GM21737 (cell line): ENCODE results near the gene CACNA1A.

ENCODE experiments used
- ATAC-seq: cut with Tn5 transposase; IDR thresholded peaks from one replicate; pipeline ENCODE4 v1.9.1; 2021; ENCODE audit warnings: mild to moderate bottlenecking, moderate library complexity; ENCODE audit not compliant: unreplicated experiment

The CACNA1A gene

DNA sequence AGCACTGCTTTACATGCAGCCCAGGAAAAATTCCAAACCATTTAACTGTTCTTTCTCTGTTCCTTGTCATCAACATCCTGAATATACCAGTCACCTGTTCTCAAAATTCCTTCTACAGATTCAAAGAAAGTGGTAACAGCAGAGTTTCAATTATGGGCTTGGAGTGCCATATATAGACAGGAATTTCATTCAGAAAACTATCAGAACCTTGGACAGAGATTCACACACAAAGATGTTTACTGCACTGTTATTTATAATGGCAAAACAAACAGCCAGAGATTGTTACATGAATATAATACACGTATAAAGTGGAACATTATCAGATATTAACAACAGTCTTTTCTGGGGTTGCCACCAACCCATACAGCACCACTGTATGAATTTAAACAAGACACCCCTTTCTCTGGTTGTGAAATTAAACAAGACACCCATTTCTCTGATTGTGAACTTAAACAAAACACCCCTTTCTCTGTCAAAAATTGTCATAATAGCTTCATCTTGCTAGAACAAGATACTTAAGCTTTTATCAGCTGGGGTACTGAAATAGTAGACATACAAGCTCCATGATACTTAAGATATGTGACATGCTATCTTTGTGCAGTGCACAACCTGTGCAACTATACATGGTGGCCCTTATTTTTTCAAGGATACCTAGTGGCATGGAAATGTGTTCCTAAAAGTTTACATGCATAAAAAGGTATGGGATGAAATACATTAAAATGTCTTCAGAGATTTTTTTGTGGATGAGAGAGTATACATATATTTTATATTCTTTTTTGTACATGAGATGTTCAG lies 12.6 kb downstream of the CACNA1A start:
- no peak for ATAC-seq

DNA sequence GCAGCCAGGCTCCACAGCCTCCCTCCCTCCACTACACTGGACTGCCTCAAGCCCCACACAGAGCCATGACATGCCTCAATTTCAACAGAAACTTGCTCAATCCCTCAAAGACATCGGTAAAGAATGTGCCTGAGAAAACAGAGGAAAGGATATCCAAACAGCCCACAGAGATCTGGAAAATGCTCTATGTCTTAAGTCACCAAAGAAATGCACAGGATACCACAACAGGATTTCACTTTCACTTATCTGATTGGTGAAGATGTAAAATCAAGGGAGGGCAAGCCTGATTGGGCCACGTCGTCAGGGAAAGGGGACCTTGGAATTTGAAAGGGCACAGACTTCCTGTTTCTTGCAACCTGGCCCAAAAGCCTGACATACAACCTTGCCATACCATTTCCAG lies 14.2 kb downstream of the CACNA1A start:
- no peak for ATAC-seq

DNA sequence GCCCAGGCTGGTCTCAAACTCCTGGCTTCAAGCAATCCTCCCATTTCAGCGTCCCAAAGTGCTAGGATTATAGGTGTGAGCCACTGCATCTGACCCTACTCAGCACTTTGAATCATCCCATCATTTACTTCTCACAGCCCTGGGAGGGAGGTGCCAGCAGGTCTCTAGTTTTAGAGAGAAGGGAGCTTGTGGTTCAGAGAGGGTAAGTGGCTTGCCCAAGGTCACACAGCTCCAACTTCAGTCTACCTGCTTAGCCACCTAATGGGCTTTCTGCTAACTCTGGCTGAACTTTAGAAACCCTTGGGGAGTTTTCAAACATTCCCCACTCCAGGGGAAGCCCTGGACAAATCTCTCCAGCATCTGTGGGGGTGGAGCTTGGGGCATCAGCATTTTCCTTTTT lies 18.3 kb downstream of the CACNA1A start:
- no peak for ATAC-seq

DNA sequence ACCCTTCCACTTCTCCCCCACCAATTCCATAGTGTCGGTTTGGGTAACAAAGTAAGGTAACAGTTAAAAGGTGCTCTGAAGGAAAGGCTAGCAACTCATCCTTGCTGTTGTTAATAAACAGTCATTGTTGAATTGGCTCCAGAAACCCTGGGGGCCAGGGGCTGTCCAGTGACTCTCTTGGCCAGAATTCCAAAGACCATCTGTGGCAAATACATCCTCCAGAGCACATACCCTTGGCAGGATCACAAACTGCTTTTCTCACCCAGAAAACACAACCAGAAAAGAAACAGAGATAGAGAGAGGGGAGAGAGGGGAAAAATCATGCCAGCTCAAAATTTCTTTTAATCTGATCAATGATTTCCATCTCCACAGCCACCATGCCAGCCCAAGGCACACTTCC lies 22.1 kb downstream of the CACNA1A start:
- no peak for ATAC-seq

DNA sequence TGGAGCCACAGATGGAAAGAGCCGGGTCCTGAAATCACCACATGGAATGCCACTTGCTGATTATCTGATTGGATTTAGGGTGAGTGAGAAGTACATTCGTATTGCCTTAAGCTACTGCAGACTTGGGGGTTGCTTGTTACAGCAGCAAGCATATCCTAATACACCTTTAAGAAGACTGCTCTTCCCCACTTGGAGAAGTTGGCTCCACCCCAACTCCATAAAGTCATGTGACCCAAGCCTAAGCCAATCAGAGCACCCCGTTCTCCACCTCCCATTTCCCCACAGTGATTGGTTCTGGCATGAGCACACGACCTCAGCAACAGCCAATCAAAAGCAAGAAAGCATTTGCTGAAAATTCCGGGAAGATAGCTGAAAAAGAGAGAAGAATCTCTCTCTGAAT lies 23.1 kb downstream of the CACNA1A start:
- ATAC-seq = no peak

DNA sequence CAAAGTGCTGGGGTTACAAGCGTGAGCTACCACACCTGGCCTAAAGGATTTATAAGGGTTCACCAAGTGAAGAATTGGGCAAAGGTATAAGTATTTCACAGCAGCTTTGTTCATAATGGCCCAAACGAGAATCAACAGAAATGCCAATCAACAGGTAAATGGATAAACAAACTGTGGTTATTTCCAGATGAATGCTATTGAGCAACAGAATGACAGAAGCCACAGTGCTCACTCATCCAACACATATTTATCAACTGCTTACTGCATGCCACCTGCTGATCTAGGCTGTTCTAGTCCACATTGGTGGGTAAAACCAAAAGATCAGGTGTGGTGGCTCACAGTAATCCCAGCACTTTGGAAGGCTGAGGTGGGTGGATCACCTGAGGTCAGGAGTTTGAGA lies 27.7 kb downstream of the CACNA1A start:
- ATAC-seq = no peak

DNA sequence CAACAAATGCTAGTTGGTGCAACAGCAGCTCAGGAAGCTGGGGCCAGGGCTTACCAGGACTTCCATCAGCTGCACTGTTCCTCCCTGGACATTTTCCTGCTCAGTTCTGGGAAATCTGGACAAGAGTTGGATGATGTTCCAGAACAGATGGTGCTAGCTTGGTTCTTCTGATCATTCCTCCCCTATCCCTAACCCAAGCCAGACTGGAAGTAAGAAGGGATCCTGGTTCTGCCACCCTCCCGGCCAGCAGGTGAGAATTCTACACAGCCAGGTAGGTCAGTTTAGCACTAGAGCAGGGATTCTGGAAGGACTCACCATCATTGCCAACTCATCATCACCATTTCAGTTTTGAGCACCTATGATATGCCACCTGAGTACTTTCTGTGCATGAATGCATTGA lies 30.2 kb downstream of the CACNA1A start:
- no peak for ATAC-seq

DNA sequence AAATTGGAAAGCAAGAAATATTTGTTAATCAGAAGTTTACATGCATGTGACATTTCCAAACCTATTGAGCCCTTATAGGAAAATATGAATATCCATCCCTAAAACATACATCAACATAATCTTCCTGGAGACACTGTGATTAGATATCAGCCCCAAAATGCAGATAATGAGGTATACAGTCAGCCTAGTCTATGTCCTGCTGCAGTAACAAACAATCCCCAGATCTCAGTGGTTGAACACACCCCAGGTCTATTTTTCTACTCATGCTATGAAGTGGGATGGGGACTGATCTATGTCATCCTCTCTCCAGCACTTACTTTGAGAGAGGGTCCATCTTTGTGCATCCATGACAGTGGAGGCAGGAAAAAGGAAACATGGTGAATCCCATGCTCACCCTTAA lies 31.2 kb downstream of the CACNA1A start:
- no peak for ATAC-seq

DNA sequence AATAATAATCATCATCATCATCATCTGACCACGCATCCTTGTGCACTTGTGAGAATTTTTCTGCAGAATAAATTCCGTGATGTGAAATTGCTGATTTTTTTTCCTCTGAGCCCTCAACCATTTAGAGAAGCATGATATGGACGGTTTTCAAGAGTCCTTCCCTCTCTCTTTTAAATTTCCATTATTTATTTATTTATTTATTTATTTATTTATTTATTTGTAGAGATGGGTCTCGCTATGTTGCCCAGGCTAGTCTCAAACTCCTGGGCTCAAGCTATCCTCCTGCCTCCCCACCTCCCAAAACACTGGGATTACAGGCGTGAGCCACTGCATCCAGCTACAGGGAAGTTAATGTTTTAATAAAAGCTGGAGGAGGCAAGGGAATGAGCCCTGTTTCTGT lies 39.6 kb downstream of the CACNA1A start:
- ATAC-seq = no peak

DNA sequence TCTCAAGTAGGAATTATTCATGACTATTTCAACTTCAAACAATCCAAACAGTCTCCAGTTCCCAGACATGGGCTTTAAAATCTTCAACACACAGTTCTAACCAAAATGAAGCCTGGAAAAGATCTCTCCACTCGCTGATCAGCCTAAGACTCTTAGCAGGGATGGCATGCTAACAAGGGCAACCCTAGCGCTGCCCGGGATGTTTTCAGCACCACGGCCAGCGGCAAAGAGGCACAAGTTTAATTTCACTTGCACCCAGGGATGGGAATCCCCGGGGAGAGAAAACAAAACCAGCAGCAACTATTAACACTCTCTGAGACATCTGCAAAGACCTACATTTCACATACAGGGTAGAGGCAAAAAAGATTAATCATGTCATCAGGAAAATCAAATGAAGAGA lies 43.0 kb downstream of the CACNA1A start:
- no peak for ATAC-seq

DNA sequence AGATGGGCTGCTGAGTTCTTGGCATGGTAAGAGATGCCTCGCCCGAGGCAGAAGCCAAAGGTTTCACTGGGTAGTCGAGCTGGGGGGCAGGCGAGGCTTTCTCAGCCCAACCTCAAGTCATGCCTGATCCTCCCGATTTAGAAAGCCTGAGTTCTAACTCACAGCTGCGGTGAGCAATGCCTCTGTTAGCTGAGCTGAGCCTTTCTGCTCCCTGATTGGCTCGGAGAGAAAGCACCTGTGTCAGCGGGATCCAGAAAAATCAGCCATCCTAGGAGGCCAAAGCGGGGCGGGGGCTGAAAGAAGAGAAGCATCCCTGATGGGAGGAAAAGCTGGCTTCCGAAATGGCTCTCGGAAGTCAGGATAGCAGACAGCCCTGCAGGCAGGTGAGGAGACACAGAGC lies 44.7 kb downstream of the CACNA1A start:
- no peak for ATAC-seq

DNA sequence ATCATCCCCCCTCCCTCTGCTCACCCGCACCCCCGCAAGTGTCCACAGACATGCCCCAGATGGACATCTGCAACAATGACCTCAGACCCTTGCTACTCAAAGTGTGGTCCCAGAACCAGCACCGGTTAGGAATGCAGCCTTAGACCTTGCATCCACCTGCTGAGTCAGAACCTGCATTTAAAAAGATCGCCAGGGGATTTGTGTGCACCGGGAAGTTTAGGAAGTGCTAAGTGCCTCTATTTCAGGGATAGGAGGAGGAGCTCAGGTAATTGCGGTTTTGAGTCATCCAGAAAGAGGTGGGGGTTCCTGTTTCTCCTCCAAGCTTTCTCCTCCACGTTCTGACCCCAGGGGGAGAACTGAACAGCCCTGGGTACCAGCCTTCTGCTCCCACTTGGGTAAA lies 46.2 kb downstream of the CACNA1A start:
- no peak for ATAC-seq

DNA sequence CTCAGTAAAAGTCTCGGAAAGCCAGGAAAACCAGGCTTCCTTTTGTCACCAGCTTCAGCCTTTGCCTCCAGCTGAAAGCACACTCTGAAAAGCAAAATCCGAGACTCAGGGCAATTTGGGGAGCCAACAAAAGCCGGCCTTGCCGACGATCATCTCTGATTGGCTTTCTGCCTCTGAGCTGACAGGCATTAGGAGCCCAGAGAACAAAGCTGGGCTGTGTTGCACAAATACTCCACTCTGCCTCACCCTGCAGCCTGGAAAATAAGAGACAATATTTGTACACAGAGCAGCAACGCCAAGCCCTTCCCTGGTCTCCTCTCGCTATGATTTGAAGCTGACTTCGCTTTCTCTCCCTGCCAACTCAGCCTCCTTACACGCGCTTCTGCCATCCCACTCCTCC lies 46.9 kb downstream of the CACNA1A start:
- ATAC-seq = no peak

DNA sequence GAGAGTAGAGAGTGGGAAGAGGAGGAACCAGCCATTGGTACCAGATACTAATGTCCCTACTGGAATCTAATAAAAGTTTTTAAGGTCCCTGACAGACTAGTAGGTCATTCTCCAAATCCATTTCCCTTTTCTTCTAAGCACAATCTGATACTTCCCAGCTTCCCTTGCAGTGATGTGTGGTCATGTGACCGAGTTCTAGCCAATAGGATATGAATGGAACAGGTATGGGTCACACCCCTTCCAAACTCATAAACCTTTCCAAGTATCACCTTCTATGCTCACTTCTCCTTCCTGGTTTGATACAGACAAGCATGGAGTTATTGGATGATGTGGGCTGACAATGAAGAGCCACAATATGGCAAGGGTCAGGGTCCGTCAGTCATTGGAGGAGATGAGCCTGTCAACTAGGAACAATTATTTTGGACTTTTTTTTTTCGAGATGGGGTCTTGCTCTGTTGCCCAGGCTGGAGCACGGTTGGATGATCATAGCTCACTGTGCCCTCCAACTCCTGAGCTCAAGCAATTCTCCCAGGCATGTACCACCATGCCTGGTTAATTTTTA lies 54.8 kb downstream of the CACNA1A start:
- ATAC-seq = no peak

DNA sequence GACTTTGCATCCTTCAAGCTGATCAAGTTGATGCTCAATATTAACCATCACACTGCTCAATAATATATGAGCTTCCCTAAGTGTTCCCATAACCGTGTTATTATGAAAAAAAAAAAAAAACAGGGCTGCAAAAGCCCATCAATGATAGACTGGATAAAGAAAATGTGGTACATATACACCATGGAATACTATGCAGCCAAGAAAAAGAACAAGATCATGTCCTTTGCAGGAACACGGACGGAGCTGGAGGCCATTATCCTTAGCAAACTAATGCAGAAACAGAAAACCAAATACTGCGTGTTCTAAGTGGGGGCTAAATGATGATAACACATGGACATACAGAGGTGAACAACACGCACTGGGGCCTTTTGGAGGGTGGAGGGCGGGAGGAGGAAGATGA lies 58.3 kb downstream of the CACNA1A start:
- ATAC-seq = no peak

DNA sequence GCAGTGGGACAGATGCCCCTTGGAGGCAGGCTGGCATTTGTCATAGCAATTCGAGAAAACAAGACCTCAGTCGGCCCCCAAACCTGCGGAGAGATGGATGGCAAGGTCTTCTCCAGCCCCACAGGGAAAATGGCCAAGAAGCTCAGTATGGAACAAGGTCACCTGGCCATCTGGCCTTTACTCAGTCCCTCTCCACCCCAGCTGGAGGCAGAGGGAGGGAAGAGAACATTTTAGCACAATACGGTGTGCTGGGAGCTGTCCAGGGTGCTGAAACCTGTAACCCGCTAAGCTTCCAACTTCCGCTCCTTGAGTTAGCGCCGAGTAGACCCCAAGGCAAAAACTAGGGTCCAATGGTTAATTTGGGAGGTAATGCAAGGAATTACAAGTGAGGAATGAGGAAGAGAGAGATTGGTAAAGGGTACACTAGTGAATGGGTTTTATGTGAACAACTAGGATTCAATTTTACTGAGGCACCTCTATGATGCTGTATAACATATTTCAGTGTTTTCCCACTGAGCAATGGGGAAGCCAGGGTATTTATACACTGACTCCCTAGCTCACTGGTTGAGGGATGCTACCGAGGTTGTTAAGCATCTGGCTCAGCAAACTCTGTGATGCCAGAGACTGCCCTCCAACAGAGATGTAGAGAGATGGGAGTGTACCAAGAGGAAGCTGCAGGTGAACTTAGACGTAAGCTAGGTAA lies 64.3 kb downstream of the CACNA1A start:
- ATAC-seq = no peak

DNA sequence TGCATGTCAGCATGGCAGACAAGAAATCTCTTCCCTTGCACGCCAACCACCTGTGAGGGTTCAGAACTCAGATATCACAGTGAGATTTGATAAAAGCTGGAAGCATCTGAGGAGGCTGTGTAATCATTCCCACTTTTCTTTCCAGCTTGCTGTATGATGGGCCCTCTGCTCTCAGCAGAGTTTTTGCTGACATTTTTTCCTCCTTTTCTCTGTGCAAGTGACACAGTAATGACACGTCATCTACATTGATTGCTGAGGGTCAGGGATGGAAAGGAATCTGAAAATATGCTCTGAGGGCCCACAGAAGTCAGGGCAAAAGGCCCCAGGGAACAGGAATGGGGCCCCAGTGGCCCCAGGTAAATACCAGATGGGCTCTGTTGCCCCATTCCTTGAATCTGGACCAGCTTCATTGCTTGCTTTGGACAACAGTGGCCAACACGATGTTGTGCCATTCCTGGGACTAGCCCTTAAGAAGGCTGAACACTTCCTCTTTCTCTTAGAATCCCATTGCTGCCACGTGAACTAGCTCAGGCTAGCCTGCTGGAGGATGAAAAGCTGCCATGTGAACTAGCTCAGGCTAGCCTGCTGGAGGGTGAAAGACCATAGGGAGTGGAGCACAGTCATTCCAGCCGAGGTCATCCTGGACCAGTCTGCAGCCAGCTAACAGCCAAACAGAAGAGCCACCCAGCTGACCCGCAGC lies 68.2 kb downstream of the CACNA1A start:
- no peak for ATAC-seq

DNA sequence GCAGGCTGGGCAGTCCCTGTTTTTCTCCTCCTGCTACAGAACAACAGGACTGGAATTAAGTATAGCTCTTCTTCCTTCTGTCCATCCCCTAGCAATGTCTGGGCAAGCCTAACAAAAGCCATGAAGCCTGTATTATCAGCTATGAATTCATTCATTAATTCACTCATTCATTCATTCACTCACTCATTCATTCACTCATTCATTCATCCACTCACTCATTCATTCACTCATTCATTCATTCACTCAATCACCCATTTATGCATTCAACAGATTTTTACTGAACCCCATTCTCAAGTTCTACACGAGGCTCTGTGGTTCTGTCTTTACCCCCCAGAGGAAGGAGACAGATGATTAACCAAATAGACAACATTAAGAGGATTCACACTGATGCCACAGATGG lies 69.9 kb downstream of the CACNA1A start:
- no peak for ATAC-seq

DNA sequence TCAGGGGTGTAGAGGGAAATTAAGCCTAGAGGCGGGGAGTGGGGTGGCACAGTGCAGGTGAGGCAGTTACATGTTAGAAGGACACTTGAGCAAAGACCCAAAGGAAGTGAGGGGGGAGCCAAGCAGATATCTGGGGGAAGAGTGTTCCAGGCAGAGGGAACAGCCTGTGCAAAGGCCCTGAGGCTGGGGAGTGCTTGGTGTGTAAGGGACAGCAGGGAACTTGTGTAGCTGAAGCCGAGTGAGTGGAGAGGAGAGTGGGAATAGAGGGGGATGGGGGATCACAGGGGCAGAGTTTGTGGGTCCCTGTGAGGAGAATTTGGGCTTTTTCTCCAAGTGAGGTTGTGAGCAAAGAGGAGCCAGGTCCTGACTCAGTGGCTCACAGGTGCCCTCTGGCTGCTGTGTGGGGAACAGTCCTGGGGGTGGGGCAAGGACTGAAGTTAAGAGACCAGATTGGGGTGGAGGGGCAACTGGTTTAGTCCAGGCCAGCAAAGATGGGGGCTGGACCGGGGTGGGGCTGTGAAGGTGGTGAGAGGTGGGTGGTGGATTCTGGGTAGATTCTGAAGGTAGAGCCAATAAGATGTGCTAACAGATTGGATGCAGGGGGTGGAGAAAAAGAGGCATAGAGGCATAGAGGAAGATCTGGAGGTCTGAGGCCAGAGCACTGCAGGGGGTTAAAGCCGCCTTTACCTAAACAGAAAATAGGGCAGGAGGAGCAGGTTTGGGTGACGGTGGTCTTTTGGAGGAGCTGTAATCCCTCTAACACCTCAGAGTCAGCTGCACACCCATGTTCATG lies 75.3 kb downstream of the CACNA1A start:
- ATAC-seq = no peak

DNA sequence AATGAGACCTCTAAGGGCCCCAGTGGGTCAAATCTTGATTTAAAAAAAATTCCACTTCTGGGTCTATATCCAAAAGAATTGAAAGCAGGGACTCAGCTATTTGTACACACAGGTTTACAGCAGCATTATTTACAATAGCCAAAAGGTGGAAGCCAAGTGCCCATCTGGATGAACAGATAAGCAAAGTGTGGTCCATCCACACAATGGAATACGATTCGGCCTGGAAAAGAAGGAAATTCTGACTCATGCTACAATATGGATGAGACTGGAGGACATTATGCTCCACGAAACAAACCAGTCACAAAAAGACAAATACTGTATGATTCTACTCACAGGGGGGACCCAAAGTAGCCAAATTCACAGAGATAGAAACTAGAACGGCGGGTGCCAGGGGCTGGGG lies 76.7 kb downstream of the CACNA1A start:
- ATAC-seq = no peak

DNA sequence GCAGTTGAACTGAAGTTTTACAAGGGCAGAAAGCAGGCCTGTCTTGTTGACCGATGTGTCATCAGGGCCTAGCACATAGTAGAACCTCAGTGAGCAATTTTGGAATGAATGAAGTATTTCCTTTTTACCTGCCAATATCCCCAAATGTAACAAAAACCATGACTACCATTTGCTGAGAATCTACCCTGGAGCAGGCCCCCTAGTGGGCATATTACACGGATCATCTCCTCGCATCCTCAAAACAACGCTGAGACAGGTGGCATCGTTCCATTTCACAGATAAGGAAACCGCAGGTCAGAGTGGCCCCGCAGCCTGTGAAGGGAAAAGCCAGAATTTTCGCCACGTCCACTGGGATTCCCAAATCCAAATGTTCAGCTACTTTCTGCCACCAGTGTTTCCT lies 77.9 kb downstream of the CACNA1A start:
- no peak for ATAC-seq
